Activated CD4-positive, CD25-positive, alpha-beta regulatory T cell treated with anti-CD3 and anti-CD28 coated beads, Interleukin-2, amount 50 U/mL, for 72 hours (primary cell): ENCODE results near the gene CENPM.

ENCODE experiments used
- DNase-seq: peaks from one replicate; pipeline ENCODE4 v3.0.0; 2021

Gene CENPM

GRCh38 chr22:41893591-41894375 lies 53.2 kb downstream of the CENPM start:
- DNase-seq, result no peak

- no peak for DNase-seq
Measured at GRCh38 chr22:41892721-41893120, 54.2 kb downstream of the CENPM start.

- no peak for DNase-seq
Measured at GRCh38 chr22:41891407-41891806, 55.5 kb downstream of the CENPM start.
